ENCODE results near the gene NTM.

GRCh38 chr11:131683666-131684065 is 313.3 kb downstream of the NTM start:
- TF ChIP-seq, protein P1, sequence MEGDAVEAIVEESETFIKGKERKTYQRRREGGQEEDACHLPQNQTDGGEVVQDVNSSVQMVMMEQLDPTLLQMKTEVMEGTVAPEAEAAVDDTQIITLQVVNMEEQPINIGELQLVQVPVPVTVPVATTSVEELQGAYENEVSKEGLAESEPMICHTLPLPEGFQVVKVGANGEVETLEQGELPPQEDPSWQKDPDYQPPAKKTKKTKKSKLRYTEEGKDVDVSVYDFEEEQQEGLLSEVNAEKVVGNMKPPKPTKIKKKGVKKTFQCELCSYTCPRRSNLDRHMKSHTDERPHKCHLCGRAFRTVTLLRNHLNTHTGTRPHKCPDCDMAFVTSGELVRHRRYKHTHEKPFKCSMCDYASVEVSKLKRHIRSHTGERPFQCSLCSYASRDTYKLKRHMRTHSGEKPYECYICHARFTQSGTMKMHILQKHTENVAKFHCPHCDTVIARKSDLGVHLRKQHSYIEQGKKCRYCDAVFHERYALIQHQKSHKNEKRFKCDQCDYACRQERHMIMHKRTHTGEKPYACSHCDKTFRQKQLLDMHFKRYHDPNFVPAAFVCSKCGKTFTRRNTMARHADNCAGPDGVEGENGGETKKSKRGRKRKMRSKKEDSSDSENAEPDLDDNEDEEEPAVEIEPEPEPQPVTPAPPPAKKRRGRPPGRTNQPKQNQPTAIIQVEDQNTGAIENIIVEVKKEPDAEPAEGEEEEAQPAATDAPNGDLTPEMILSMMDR (IDR thresholded peaks at IDR 0.05): no peak
- TF ChIP-seq POLR2A (IDR thresholded peaks at IDR 0.05) (no peak), EP300 (IDR thresholded peaks at IDR 0.05) (no peak)
